Activated CD4-positive, alpha-beta T cell treated with anti-CD3 and anti-CD28 coated beads, Interleukin-2, amount 50 U/mL, for 16 hours (primary cell): Measurements from ENCODE around the gene LAMA2.

Experiments used
- DNase-seq: peaks from one replicate; pipeline ENCODE4 v3.0.0-alpha.2; 2020

Gene LAMA2

DNA sequence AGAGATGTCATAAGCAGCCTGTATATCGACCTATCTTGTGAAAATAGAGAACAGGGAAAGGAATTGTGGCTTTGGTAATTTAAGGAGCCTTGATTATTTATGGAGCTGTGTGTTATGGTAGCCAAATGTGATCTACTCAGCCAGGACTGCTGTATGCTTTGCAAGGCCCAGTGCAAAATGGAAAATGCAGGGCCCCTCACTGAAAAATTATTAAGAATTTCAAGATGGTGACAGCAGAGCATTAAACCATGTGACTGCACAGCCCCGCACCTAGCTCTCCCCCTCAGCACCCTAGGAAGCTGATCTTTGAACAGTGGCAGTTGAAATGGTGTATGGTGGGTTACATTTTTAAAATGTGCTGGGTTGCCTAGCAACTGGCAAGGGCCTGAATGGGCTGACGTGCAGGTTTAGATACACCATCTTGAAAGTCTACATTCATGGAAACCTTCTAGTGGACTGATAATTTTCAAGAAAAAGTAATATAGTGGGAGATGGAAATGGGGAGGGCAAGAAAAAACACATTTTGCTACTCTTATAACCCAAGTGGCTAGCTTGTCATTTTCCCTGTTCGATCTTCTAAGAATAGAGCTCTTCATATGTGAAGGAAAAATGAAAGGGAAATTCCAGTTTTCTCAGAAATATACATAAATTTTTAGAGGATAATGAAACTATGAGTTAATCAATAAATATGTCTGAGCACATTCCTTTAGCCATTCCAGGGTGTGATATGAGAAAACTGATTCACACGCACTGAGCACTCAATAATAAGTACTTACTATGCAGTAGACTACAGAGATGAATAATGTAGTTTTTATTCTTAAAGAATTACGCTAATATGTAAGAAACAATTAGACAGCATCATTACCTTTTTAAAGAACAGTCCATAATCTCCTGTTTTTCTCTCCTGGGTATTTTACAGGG lies 619.1 kb downstream of the LAMA2 start:
- no peak for DNase-seq

DNA sequence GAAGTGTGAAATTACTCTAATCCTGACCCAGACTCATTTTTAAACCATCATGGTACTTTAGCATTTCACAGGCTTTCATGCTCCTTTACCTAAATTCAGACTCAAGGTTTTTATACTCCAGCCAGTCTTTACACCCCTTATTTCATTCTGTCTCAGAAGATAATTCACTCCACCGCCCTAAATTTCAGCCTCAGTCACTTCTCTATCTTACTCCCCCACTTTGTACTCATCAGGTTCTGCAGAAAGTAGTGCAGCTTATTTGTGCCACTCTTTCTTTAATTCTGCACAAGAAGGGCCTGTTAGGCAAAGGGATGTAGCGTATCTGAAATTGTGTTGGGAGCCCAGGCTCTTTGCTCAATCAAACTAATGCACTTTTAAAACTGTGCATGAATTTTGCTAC lies 621.5 kb downstream of the LAMA2 start:
- no peak for DNase-seq

DNA sequence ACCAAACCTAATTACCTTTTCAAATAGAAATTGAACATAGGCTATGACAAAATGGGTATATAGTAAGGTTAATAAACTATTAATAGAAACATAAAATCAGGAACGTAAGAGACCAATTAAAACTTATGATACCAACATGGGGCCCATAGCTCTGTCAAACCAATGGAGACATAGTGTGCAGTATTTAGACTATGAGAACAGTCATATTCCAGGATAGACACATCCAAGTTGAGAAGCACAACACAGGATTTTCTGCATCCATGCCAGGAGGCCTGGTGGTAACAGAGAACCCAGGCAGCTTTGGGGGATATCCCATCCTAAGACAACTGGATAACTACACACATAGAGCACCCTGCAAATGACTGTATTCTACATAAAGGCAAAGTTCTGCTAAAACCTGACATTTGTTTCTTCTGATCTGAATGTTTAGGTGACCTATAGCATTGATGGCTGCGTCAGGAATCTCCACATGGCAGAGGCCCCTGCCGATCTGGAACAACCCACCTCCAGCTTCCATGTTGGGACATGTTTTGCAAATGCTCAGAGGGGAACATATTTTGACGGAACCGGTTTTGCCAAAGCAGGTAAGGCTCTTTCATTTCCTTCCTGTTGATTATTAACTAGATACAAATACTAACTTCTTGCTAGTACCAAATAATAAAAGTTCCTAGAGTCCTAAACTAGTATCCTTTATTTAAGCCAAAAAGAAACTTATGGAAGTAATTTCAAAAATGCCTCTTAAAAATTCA lies 624.3 kb downstream of the LAMA2 start:
- no peak for DNase-seq

DNA sequence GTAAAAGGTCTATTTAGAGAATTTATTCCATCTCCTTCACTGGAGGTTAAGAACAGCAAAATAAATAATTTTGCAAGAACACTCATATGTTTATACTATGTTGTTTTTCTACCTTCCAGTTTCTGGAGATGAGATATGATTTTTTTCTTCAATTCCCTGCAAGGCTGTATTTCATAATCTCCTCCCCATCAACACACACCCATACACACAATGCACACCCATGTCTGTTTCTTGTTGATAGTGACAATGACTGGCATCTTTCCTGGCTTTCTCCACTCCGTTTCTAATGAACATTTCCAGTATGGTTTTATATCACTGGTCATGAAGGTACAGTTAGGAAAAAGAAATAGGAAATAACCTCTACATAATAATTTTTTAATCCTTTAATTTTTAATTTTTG lies 624.9 kb downstream of the LAMA2 start:
- DNase-seq = no peak

DNA sequence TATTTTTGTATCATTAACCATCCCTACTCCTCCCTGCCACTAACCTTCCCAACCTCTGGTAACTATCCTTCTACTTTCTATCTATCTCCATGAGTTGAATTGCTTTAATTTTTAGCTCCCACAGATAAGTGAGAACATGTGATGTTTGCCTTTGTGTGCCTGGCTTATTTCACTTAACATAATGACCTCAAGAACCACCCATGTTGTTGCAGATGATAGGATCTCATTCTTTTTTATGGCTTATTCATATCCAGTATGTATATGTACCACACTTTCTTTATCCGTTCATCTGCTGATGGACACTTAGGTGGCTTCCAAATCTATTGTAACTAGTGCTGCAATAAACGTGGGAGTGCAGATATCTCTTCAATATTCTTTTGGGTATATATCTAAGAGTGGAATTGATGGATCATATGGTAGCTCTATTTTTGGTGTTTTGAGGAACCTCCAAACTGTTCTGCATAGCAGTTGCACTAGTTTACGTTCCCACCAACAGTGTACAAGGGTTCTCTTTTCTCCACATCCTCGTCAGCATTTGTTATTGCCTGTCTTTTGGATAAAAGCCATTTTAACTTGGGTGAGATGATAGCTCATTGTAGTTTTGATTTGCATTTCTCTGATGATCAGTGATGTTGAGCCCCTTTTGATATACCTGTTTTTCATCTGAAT lies 625.7 kb downstream of the LAMA2 start:
- no peak for DNase-seq

DNA sequence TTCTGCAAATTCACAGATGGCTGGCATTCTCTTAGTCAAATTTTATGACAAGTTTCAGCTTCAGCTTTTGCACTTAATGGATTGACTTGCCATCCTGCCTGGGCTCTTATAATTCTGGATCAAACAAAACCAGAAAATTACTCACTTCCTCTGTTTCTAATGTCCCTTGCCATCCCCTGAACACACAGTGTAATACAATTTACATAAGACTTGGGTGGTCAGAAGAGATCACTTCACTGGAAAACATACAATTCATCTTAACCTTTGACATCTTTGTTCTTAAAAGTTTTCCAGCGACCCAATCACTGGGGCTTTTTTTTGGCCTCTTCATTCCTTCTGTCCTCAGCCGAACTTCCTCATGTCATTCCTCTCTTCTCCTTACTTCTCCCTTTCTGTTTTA lies 628.0 kb downstream of the LAMA2 start:
- DNase-seq = no peak

DNA sequence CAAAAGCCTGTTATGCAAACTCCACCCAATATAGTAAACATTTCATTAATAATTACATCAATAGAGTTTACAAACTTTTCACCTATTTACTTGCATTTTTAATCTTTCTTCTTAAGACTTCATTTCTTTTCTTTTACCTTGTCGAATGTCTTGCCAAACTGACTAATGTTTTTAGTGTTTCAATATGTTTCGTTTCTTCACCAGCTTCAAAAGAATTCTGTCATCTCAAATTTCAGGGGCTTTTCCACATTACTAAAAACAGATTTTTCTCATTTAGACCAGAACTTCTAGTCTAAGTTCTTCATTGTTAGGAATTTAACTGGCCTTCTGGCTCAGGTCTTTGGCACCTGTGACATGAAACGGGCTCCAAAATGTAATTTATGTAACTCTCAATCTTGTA lies 630.5 kb downstream of the LAMA2 start:
- no peak for DNase-seq

DNA sequence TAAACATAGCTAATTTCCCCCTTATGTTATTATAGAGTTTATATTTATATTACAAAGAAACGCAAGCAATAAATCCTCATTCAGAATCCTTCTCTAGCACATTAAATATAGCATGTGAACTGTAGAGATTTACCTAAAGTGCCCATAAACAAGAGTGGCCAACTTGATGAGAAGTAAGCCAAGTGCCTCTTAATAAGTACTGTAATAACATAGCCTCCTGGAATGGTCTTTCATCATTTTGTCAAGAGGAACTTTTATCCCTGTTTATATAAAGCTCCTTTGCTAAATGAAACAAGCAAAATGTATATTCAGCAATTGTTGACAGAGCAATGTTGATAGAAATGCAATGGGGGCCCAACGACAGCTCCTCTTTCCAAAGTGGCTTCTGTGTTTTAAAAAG lies 632.1 kb downstream of the LAMA2 start:
- DNase-seq = no peak

DNA sequence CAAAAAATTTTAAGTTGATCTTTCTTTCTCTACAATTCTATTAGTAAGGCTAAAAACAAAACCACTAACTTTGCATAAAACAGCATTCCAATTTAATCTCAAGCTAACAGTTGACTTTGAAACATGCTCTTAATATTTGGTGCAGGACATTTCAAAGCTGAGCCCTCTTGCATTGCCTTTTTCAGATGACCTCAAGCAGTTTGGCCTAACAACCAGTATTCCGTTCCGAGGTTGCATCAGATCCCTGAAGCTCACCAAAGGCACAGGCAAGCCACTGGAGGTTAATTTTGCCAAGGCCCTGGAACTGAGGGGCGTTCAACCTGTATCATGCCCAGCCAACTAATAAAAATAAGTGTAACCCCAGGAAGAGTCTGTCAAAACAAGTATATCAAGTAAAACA lies 633.1 kb downstream of the LAMA2 start:
- DNase-seq = no peak

DNA sequence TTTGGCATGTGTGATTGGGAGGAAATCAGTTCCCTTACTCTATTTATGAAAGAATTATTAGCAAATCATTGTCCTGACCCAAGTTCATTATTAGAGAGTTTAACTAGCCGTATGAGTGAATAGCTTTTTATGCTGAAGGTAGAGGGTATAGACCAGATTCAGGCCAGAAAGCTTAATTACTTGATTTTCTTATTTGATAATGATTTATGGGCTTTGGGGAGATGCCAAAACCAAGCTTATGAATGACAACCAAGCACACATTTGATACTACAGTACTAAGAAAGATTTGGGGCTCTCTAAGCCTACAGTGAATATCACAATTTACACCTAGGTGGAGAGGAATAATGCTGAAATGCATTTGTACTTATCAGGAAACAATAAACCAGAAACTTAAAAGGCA lies 633.8 kb downstream of the LAMA2 start:
- DNase-seq = no peak

DNA sequence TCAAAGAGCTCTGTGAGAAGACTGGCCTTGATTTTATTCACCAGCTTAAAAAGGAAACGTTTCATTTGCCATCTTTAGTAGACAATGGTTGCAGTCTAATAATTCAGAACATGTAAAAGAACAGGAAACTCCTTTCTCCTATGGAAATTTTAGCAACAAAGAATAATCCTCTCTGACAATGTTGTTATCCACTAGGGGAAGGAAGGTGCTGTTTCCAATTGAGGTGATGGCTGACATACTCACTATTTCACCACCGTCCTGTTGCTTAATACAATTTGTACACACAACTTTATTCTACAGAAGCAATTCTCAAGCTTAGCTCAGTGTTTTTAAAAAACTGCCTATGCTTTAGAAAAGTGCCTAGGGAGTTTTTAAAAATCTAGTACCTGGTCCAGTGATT lies 634.4 kb downstream of the LAMA2 start:
- no peak for DNase-seq

DNA sequence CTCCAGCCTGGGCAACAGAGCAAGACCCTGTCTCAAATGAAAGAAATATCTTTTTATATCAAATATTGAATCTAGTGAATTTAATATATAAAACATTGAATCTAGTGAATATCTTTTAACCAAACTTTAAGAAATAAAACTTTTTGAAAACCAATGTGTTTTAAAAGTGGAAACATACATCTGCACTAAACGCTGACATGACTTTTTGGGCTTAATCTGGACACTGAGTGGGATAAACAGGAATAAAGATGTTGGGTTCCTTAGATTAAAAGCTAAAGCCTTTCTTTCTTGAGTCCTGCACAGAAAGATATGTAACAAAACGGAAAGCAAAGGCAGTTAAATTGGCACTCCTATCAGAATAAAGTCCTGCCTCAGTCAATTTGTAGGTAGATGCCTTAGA lies 636.8 kb downstream of the LAMA2 start:
- DNase-seq = no peak

DNA sequence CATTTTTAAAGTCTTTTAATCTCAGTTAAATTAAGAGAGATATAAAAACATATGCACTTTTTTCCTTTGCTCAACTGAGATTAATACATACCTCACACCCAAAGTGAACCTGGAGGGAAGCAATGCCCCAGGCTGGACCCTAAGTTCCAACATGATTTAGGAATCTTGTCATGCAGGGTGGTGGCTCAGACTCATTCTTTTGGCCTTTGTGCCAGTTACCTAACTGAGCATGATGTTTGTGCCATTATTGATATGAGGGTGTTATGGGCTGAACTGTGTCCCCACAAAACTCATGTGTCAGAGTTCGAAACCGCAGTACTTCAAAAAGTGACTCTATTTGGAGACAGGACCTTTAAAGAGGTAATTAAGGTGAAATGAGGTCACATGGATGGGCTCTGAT lies 639.0 kb downstream of the LAMA2 start:
- DNase-seq = no peak

DNA sequence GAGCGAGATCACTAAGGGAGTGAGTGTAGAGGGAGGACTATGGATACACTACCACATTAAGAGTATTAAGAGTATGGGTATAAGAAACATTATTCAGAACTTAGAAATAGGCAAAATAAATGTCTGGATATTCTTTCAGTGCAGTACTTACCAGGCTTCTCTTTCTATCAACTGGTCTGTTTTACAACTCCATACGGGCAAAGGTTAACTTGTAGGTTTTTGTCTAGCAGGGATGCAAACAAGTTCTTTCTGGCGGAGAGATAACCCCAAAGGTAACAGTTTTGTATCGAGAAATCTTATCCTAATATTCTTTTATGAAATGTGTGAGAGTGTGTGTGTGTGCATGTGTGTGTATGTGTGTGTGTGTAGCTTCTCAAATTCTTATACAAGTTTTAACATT lies 640.9 kb downstream of the LAMA2 start:
- DNase-seq = no peak

DNA sequence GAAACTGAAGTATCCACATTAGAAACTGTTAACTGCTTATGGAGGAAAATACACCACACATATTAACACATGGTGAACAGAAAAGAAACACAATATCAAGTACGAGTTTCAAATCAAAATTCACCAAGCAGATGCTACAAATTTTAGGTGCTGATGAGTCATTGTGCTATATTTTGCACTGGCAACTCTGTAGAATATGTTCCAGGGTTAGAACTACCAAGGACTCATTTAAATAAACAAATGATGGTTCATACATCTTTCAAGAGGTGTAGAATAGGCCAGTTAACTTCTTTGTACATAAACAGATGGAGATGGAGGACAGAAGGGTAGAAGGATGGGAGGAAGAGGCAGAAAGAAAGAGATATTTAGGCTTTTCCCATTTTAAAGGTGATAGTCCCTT lies 642.1 kb downstream of the LAMA2 start:
- no peak for DNase-seq

DNA sequence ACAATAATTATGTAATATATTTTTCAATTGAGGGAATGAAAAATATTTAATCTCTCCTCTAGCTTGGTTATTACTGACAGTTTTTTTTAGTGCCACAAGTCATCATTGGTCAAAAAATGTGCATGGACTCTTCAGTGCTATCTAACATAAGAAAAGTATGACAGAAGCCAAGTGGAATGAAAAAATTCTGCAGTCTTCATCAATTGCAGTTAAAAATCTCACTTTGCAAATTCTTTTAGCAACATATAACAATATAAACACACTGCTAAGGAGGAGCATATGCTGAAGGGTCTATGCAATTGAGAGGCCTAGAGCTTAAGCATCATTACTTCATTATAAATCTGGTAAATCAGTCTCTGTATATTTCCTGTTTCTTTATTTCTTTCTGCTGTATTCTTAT lies 652.0 kb downstream of the LAMA2 start:
- no peak for DNase-seq

DNA sequence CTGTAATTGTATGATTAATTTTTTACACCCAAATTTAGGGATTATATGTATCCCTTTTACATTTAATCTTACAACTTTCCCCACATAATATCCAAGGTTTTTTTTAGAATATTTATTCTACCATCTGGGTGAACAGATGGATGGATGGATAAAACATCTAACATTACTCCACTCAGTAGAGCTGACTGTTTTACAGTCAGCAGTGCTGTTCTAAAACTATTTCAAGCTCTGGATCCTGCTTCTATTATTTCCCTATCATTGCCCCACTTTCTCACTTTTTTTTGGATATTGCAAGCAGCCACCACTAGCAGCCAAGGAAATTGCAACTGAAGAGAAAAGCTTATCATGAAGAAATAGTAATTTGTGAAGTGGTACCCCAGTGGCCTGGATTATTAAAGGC lies 653.3 kb downstream of the LAMA2 start:
- no peak for DNase-seq

DNA sequence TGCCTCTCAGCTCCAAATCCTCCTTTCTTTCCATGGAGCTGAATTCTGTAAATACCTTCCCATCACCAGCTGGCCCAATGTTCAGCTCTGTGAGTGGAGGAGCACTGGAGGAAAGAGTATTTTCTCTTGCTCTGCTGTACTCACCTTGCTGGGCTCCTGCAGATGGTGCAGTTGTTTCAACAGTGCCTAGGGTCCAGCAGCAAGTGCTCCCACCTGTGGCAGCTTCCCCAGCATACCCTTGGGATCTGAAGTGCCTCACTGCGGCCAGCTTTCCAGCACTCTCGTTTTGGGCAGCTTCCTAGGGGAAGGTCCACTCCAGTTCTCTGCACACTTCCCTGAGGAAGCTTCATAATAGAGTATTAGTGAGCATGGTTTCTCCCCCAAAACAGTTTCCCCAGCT lies 656.1 kb downstream of the LAMA2 start:
- DNase-seq = no peak

DNA sequence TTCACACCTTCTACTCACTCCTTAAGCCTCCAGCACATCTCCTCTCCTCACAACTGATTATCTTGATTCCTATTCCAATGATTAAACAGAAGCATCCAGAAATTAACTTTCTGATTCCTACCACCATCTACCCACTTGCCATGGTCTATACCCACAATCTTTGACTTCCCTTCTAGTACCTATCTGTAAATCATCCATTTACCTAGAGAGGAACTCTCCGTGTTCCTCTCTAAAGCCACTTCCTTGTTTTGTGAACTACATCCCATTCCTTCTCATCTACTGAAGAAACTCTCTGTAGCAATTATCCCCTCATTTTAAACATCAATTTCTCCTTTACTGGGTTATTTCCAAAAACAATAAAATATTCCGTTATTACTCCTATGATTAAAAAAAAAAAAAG lies 659.8 kb downstream of the LAMA2 start:
- no peak for DNase-seq

DNA sequence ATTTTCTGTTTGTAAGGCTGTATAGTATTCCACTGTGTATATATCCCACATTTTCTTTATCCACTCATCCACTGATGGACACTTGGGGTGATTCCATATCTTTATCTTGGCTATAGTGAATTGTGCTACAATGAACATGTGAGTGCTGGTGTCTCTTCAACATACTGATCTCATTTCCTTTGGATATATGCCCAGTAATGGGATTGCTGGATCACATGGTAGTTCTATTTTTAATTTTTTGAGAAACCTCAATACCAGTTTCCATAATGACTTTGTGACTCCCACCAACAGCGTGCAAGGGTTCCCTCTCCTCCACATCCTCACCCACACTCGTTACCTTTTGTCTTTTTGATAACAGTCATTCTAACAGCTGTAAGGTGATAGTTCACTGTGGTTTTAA lies 661.0 kb downstream of the LAMA2 start:
- no peak for DNase-seq

DNA sequence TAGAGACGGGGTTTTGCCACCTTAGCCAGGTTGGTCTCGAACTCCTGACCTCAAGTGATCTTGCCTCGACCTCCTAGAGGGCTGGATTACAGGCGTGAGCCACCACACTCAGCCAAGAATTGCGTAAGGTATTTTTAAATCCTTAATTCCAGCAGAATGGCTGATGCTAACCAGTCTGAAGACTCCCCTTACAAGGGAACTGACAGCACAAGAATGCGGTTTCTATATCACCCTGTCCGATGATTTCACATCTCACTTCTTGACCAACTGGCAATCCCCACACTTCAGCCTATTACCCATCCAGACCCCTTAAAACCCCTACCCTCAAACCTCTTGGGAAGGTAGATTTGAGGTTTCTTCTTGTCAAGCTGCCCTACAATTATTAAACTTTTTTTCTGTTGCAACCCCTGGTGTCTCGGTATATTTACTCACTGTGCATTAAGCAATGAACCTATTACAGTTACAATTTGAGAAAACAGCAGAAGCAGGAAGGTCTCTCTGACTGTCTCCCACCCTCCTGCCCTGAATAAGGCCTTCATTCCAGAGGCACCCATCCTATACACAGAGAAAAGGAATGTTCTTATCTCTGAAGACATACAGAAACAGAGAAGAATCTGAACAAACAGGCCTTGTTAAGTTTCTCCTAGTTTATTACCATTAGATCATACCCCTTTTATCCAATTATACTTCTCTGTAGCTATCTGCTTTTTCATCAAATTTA lies 662.1 kb downstream of the LAMA2 start:
- DNase-seq = no peak

DNA sequence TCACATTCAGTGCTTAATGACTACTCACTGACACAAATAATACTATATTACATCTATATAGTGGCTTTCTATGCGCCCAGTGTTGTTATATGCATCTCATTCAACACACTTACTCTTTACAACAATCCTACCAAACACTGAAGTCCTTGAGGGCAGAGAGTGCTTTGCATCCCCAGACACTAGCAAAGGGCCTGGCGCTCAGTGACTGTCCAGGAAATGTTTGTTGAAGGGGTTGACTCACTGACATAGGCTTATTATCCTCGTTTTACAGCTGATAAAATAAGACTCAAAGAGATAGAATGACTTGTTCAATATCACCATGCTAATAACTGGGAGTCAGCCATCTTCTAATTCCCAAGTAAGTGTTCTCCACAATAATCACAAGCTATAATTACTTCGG lies 663.8 kb downstream of the LAMA2 start:
- DNase-seq = no peak

DNA sequence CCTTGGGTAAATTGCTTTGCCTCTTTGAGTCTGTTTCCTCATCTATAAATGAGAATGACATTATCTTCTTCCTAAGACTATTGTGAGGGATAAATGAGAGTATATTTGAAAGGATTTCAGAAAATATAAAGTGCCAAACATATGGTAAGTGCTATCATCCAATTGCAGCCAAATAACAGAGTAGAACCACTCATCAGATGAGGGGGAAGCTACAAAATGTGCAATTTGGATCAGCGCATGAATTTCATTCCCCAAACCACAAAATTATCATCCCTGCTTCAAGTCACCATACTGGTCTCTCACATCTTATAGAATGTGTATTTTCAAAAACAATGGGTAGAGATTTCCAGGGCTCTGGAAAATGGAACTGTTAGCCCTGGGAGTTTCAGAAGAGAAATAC lies 668.5 kb downstream of the LAMA2 start:
- no peak for DNase-seq
